Suprapubic skin (tissue), 4 donors: ENCODE data around the gene SMC4. TPM values are rescaled to one million over a fixed set of nuclear protein-coding genes. Genes with fewer than 3 reads are reported as not detected.

Source experiments
- DNase-seq, 2 donors: peaks; one replicate each; pipeline ENCODE4 v3.0.0-alpha.2; 2019; ENCODE audit warnings: low spot score in 2 of 2
- H3K27ac ChIP-seq: fragments of 200-600 bp; sonication (generic); one replicate; pipeline ENCODE4 v1.5.1; 2019
- H3K27me3 ChIP-seq: fragments of 200-600 bp; sonication (generic); one replicate; pipeline ENCODE4 v1.5.1; 2019
- H3K36me3 ChIP-seq: fragments of 200-600 bp; sonication (generic); one replicate; pipeline ENCODE4 v1.5.1; 2019
- H3K4me1 ChIP-seq: fragments of 200-600 bp; sonication (generic); one replicate; pipeline ENCODE4 v1.5.1; 2019
- H3K4me3 ChIP-seq: fragments of 200-600 bp; sonication (generic); one replicate; pipeline ENCODE4 v1.5.1; 2019; ENCODE audit warnings: mild to moderate bottlenecking
- H3K9me3 ChIP-seq: fragments of 200-600 bp; sonication (generic); one replicate; pipeline ENCODE4 v1.5.1; 2019
- CTCF ChIP-seq, 2 donors: fragments of 200-600 bp in 1 of 2; fragments of 450-650 bp in 1 of 2; sonication (generic) in 1 of 2; IDR thresholded peaks; one replicate each; pipeline ENCODE4 v1.5.1; 2016 to 2019; ENCODE audit warnings: antibody characterized with exemption in 2 of 2, mild to moderate bottlenecking in 1 of 2, moderate library complexity in 1 of 2
- EP300 ChIP-seq: sonication (generic); formaldehyde crosslinking; IDR thresholded peaks from one replicate; pipeline ENCODE4 v1.6.1; 2017; ENCODE audit warnings: antibody characterized with exemption
- POLR2A ChIP-seq, 2 donors: fragments of 450-650 bp; IDR thresholded peaks; one replicate each; pipeline ENCODE4 v1.6.1; 2017; ENCODE audit warnings: antibody characterized with exemption in 2 of 2, mild to moderate bottlenecking in 2 of 2, moderate library complexity in 2 of 2
- POLR2AphosphoS5 ChIP-seq, 3 donors: sonication (generic); formaldehyde crosslinking; IDR thresholded peaks; one replicate each; pipeline ENCODE4 v1.6.1; 2017; ENCODE audit warnings: antibody characterized with exemption in 3 of 3
- WGBS: methylation state at CpG from one replicate; pipeline ENCODE4 v1.1.5; 2018; 5-methylcytosine and 5-hydroxymethylcytosine counted together
- total RNA-seq, 4 donors: library from RNA; depleted of rRNA; stranded (reverse); fragments of >200 nt; gene quantifications; one replicate each; pipeline ENCODE4 v1.1.0, GENCODE V29; 2016

Gene SMC4
- total RNA-seq, 4 donors from 2014 or later, result 26.7 to 97.3 (median 28.1) TPM

GRCh38 chr3:160369784-160370183, 29.7 kb upstream of the SMC4 start:
- no peak overlapping the region for H3K27ac ChIP-seq
- WGBS, result 71% methylated on average over 1 of the region's 1 CpG
- no peaks in the 10 kb centered on the region for H3K27me3 ChIP-seq

GRCh38 chr3:160370987-160371857, 28.2 kb upstream of the SMC4 start:
- TF ChIP-seq POLR2AphosphoS5 (IDR thresholded peaks at IDR 0.05) (no peak), EP300 (no peak), CTCF (IDR thresholded peaks at IDR 0.05) (no peak), POLR2A (IDR thresholded peaks at IDR 0.05) (no peak)
- Histone ChIP-seq H3K9me3 (no peaks in the 10 kb centered on the region), H3K36me3 (peaks cover 19% of the 10 kb centered on the region), H3K27me3 (no peaks in the 10 kb centered on the region), H3K4me3 (no peak overlapping the region), H3K4me1 (no peaks in the 10 kb centered on the region), H3K27ac (no peak overlapping the region)
- 98% methylated on average over 6 of the region's 6 CpGs for WGBS
- no peak for DNase-seq

More at GRCh38 chr3:160369784-160370183, 29.7 kb upstream of the SMC4 start:
- Histone ChIP-seq H3K36me3 (peaks cover 10% of the 10 kb centered on the region), H3K4me3 (no peak overlapping the region), H3K9me3 (no peaks in the 10 kb centered on the region), H3K4me1 (no peaks in the 10 kb centered on the region)
- DNase-seq, result no peak
- TF ChIP-seq CTCF (IDR thresholded peaks at IDR 0.05), result no peak
- TF ChIP-seq POLR2AphosphoS5 (IDR thresholded peaks at IDR 0.05), result no peak
- no peak for TF ChIP-seq POLR2A (IDR thresholded peaks at IDR 0.05)
- no peak for TF ChIP-seq EP300

GRCh38 chr3:160372780-160373179, 26.7 kb upstream of the SMC4 start:
- no peak for DNase-seq
- TF ChIP-seq CTCF (IDR thresholded peaks at IDR 0.05) (no peak), EP300 (no peak)
- Histone ChIP-seq H3K27me3 (no peaks in the 10 kb centered on the region), H3K4me1 (no peaks in the 10 kb centered on the region), H3K27ac (no peak overlapping the region), H3K9me3 (no peaks in the 10 kb centered on the region), H3K4me3 (no peak overlapping the region), H3K36me3 (peaks cover 25% of the 10 kb centered on the region)

- H3K9me3 ChIP-seq, result no peaks in the 10 kb centered on the region
- no peaks in the 10 kb centered on the region for H3K27me3 ChIP-seq
- 91% methylated on average over 2 of the region's 2 CpGs for WGBS
- no peaks in the 10 kb centered on the region for H3K4me1 ChIP-seq
- no peak for DNase-seq
- H3K36me3 ChIP-seq, result peaks cover 25% of the 10 kb centered on the region
- H3K27ac ChIP-seq, result no peak overlapping the region
- no peak for TF ChIP-seq CTCF (IDR thresholded peaks at IDR 0.05)
- H3K4me3 ChIP-seq, result no peak overlapping the region
Observed at GRCh38 chr3:160373655-160374054, 25.8 kb upstream of the SMC4 start.

GRCh38 chr3:160374472-160374871, 25.0 kb upstream of the SMC4 start:
- H3K4me1 ChIP-seq, result no peaks in the 10 kb centered on the region
- no peak overlapping the region for H3K4me3 ChIP-seq
- no peak overlapping the region for H3K27ac ChIP-seq
- no peak for DNase-seq
- no peak for TF ChIP-seq EP300
- no peak for TF ChIP-seq POLR2AphosphoS5 (IDR thresholded peaks at IDR 0.05)
- H3K9me3 ChIP-seq, result no peaks in the 10 kb centered on the region
- no peaks in the 10 kb centered on the region for H3K27me3 ChIP-seq
- peaks cover 25% of the 10 kb centered on the region for H3K36me3 ChIP-seq
- WGBS, result 88% methylated on average over 2 of the region's 2 CpGs
